ENCODE results near the gene PNMA8A. TPM values are rescaled to one million over a fixed set of nuclear protein-coding genes. Genes with fewer than 3 reads are reported as not detected.

Gene PNMA8A
- total RNA-seq, 2 experiments from 2014 or later, result not detected

- no peaks in the 10 kb centered on the region for H3K79me2 ChIP-seq (ENCODE audit: insufficient read depth, low read depth, low read length)
- no TSS peak for BruUV-seq (replicated peaks)
These were observed 14.4 kb downstream of the PNMA8A start for GRCh38 chr19:46456930-46457329.

GRCh38 chr19:46454244-46454643 lies 17.1 kb downstream of the PNMA8A start:
- no peak for DNase-seq (ENCODE audit: low spot score)
- CTCF ChIA-PET (ENCODE audit: unreplicated experiment), result no interaction called here
- Histone ChIP-seq H3K4me3 (ENCODE audit: low read depth, low read length, poor library complexity, severe bottlenecking) (no peak overlapping the region), H3K27ac (ENCODE audit: low read depth, low read length, poor library complexity, severe bottlenecking) (no peak overlapping the region), H4K20me1 (ENCODE audit: insufficient read depth, low read length) (no peaks in the 10 kb centered on the region), H3K79me2 (ENCODE audit: insufficient read depth, low read depth, low read length) (no peaks in the 10 kb centered on the region), H3K36me3 (ENCODE audit: insufficient read depth, low read length) (no peaks in the 10 kb centered on the region), H3K4me1 (ENCODE audit: insufficient read depth, low read length, poor library complexity, severe bottlenecking) (peaks cover 21% of the 10 kb centered on the region), H3K4me2 (ENCODE audit: low read length) (no peak overlapping the region), H2AFZ (ENCODE audit: low read length) (no peak overlapping the region), H3K9me2 (ENCODE audit: insufficient read depth, low read length) (no peaks in the 10 kb centered on the region), H3K9me3 (ENCODE audit: low read length) (peaks cover 8% of the 10 kb centered on the region)
- BruUV-seq (replicated peaks), result no TSS peak
- TF ChIP-seq EZH2phosphoT487 (IDR thresholded peaks at IDR 0.05; ENCODE audit: borderline replicate concordance, low read depth, low read length), result no peak
- TF ChIP-seq CTCF (conservative IDR thresholded peaks at IDR 0.05; ENCODE audit: low read length), result no peak
- POLR2A ChIA-PET, result interaction anchor here (0.6 kb wide), 1 partner anchor 60 kb away, joined by 4 read pairs; no protein-coding TSS in a partner anchor
- intact Hi-C loops (cut with micrococcal nuclease; ENCODE audit: unreplicated experiment), result no loop called here

More at GRCh38 chr19:46456930-46457329, 14.4 kb downstream of the PNMA8A start:
- intact Hi-C loops (cut with micrococcal nuclease; ENCODE audit: unreplicated experiment), result no loop called here
- Histone ChIP-seq H2AFZ (ENCODE audit: low read length) (no peak overlapping the region), H3K4me3 (ENCODE audit: low read depth, low read length, poor library complexity, severe bottlenecking) (no peak overlapping the region), H3K36me3 (ENCODE audit: insufficient read depth, low read length) (no peaks in the 10 kb centered on the region), H3K9me3 (ENCODE audit: low read length) (no peaks in the 10 kb centered on the region), H3K4me2 (ENCODE audit: low read length) (no peak overlapping the region), H4K20me1 (ENCODE audit: insufficient read depth, low read length) (no peaks in the 10 kb centered on the region), H3K9me2 (ENCODE audit: insufficient read depth, low read length) (no peaks in the 10 kb centered on the region), H3K4me1 (ENCODE audit: insufficient read depth, low read length, poor library complexity, severe bottlenecking) (peaks cover 47% of the 10 kb centered on the region), H3K27ac (ENCODE audit: low read depth, low read length, poor library complexity, severe bottlenecking) (no peak overlapping the region)
- POLR2A ChIA-PET, result interaction anchor here (1.3 to 1.4 kb wide), 2 partner anchors 10 to 11 kb away, joined by 3 to 4 read pairs; no protein-coding TSS in a partner anchor
- no peak for TF ChIP-seq EZH2phosphoT487 (IDR thresholded peaks at IDR 0.05; ENCODE audit: borderline replicate concordance, low read depth, low read length)
- no peak for TF ChIP-seq CTCF (conservative IDR thresholded peaks at IDR 0.05; ENCODE audit: low read length)
- no peak for DNase-seq (ENCODE audit: low spot score)
- CTCF ChIA-PET (ENCODE audit: unreplicated experiment), result interaction anchor here (0.6 kb wide), 2 partner anchors 53 to 1734 kb away, joined by 3 to 5 read pairs; no protein-coding TSS in a partner anchor

DNA sequence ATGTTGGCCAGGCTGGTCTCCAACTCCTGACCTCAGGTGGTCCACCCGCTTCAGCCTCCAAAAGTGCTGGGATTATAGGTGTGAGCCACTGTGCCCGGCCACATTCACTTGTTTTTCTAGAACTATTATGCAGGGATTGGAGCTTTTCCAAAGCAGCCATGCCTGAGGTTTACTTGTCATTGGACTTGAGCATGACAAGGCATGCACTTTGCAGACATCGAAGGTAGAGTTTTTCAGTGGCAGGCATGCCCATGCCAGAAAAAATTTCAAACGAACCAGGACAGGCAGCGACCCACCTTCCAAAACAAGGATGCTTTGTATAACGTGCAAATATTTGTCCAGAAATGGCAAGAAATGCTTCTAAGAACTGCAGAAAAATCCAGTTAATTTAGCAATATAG lies 17.7 kb downstream of the PNMA8A start:
- Histone ChIP-seq H3K9me2 (ENCODE audit: insufficient read depth, low read length) (no peaks in the 10 kb centered on the region), H3K4me3 (ENCODE audit: low read depth, low read length, poor library complexity, severe bottlenecking) (no peak overlapping the region), H3K4me1 (ENCODE audit: insufficient read depth, low read length, poor library complexity, severe bottlenecking) (peaks cover 15% of the 10 kb centered on the region), H3K9me3 (ENCODE audit: low read length) (peaks cover 9% of the 10 kb centered on the region), H3K4me2 (ENCODE audit: low read length) (no peak overlapping the region), H3K27ac (ENCODE audit: low read depth, low read length, poor library complexity, severe bottlenecking) (no peak overlapping the region), H4K20me1 (ENCODE audit: insufficient read depth, low read length) (no peaks in the 10 kb centered on the region), H3K79me2 (ENCODE audit: insufficient read depth, low read depth, low read length) (no peaks in the 10 kb centered on the region), H2AFZ (ENCODE audit: low read length) (no peak overlapping the region), H3K36me3 (ENCODE audit: insufficient read depth, low read length) (no peaks in the 10 kb centered on the region)
- DNase-seq (ENCODE audit: low spot score), result no peak
- CTCF ChIA-PET (ENCODE audit: unreplicated experiment), result no interaction called here
- TF ChIP-seq CTCF (conservative IDR thresholded peaks at IDR 0.05; ENCODE audit: low read length), result no peak
- TF ChIP-seq EZH2phosphoT487 (IDR thresholded peaks at IDR 0.05; ENCODE audit: borderline replicate concordance, low read depth, low read length), result no peak
- BruUV-seq (replicated peaks), result no TSS peak
- POLR2A ChIA-PET, result no interaction called here
- intact Hi-C loops (cut with micrococcal nuclease; ENCODE audit: unreplicated experiment), result no loop called here
